Skin epidermis (tissue), 12 donors: Measurements from ENCODE around the gene FAM3C.
"Not testable (repeated sequence)": the region's sequence is repeated elsewhere in the genome, so short reads cannot be mapped to it uniquely, and the experiment has no call there.

Experiments used
- H3K27ac ChIP-seq, 21 experiments: fragments of 200-600 bp; sonication (generic) in 11 of 21; one replicate each; pipeline ENCODE4 v1.5.0; 2020; ENCODE audit warnings: mild to moderate bottlenecking in 3 of 21, inconsistent platforms in 2 of 21, moderate library complexity in 2 of 21
- H3K4me3 ChIP-seq, 7 experiments: fragments of 200-600 bp; sonication (generic) in 2 of 7; one replicate each; pipeline ENCODE4 v1.5.0; 2020; ENCODE audit warnings: inconsistent platforms in 2 of 7, mild to moderate bottlenecking in 2 of 7, moderate library complexity in 1 of 7

Gene FAM3C

GRCh38 chr7:121339082-121339481 lies 57.0 kb downstream of the FAM3C start:
- Histone ChIP-seq H3K4me3 (no peak overlapping the region), H3K27ac (no peak overlapping the region)

DNA sequence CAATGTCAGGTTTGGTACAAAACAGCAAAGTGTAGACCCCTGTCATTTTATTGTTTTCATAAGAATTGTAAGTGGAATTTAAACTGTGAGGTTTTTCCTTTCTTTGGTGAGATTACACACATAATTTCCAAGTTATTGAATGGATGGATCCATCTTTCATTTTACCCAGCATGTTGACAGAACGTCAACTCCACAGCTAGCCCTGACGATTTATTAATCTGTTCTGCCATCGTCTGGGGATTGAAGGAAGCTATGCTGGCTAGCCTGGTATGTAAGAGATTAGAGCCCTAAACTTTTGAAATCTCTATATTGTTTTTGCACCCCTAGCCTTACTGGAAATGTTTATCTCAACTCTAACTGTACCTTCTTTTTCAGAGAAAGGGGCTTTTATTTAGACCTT lies 58.7 kb downstream of the FAM3C start:
- no peak overlapping the region for H3K27ac ChIP-seq
- H3K4me3 ChIP-seq: no peak overlapping the region

GRCh38 chr7:121336579-121336978 lies 59.5 kb downstream of the FAM3C start:
- Histone ChIP-seq H3K27ac (no peak overlapping the region), H3K4me3 (no peak overlapping the region)

GRCh38 chr7:121334875-121335648 lies 61.0 kb downstream of the FAM3C start:
- Histone ChIP-seq H3K27ac (no peak overlapping the region), H3K4me3 (no peak overlapping the region)

DNA sequence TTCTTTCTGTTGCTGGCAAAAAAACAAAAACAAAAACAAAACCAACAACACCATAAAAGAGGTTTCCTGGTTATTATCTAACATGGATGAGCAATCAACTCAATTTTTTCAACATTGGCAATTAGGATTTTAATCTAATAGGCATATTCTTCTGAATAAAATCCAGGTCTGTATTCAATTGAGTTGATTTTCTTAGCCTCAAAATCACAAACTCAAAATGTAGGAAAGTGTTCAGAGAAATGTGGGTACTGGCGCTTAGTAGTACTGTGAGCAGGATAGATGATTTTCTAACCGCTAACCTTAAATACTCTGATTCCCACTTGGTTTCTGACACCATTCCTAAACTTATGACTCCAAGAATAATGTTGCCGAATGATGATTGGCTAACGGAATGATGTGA lies 61.7 kb downstream of the FAM3C start:
- no peak overlapping the region for H3K27ac ChIP-seq
- H3K4me3 ChIP-seq: no peak overlapping the region

DNA sequence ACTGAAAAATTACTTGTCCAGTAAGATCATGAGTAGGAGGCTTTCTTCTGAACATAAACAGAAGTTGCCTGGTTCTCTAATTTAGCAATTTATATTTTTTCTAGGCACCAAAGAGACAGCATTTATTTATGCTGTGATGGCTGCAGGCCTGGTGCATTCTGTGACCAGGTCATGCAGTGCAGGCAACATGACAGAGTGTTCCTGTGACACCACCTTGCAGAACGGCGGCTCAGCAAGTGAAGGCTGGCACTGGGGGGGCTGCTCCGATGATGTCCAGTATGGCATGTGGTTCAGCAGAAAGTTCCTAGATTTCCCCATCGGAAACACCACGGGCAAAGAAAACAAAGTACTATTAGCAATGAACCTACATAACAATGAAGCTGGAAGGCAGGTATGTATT lies 64.5 kb downstream of the FAM3C start:
- Histone ChIP-seq H3K4me3 (peak overlapping the region in 3 of 7 experiments; percentile 7 to 49 (median 30)), H3K27ac (no peak overlapping the region)

GRCh38 chr7:121331048-121331447 lies 65.1 kb downstream of the FAM3C start:
- Histone ChIP-seq H3K27ac (no peak overlapping the region), H3K4me3 (peak overlapping the region in 4 of 7 experiments; percentile 7 to 49 (median 30))

- peak overlapping the region; percentile 9 to 49 (median 33) for H3K4me3 ChIP-seq
- peak overlapping the region in 9 of 21 experiments; percentile 5 to 69 (median 49) for H3K27ac ChIP-seq
Measured at GRCh38 chr7:121330053-121330833, 65.9 kb downstream of the FAM3C start.

DNA sequence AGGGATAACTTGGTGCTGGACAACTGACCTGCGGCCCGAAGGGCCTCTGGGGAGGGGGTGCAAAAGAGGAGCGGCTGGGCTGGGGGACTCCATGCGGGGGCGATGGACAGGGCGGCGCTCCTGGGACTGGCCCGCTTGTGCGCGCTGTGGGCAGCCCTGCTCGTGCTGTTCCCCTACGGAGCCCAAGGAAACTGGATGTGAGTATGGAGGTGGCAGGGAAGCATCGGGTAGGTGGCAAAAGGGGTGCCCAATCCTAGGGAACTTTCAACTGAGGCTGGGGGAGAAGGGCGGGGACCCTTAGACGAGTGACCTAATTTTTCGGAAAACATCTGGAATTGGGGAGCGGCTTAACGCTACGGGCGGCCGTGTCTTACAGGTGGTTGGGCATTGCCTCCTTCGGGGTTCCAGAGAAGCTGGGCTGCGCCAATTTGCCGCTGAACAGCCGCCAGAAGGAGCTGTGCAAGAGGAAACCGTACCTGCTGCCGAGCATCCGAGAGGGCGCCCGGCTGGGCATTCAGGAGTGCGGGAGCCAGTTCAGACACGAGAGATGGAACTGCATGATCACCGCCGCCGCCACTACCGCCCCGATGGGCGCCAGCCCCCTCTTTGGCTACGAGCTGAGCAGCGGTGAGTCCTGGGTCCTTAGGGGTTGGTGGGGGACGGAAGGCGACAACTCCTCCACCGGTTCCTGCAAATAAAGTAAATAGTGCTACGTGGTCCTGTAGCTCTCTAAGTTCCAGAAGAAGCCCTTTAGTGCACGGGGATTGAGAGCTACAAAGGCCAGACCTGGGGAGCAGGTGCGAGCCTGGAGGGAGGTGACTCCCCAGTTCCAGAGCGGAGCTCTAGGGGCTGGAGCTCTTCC lies 66.7 kb downstream of the FAM3C start:
- Histone ChIP-seq H3K27ac (peak overlapping the region in 9 of 21 experiments; percentile 5 to 69 (median 49)), H3K4me3 (peak overlapping the region; percentile 9 to 49 (median 33))

- H3K27ac ChIP-seq: peak within 1 kb of the TSS in 9 of 21 experiments; percentile 5 to 69 (median 49)
- H3K4me3 ChIP-seq: peak within 1 kb of the TSS; percentile 9 to 49 (median 33)
Measured at GRCh38 chr7:121328508-121329190, 67.5 kb downstream of the FAM3C start, which contains the start of gene WNT16. WNT16 (plus strand) TSS chr7:121329000; CDS start chr7:121329293, 293 bp downstream.

- no peak overlapping the region for H3K4me3 ChIP-seq
- H3K27ac ChIP-seq: no peak overlapping the region
Measured at GRCh38 chr7:121327671-121328070, 68.4 kb downstream of the FAM3C start.

GRCh38 chr7:121323515-121324302 lies 72.4 kb downstream of the FAM3C start:
- H3K27ac ChIP-seq: no peak overlapping the region
- H3K4me3 ChIP-seq: no peak overlapping the region

- H3K27ac ChIP-seq: no peak overlapping the region
- H3K4me3 ChIP-seq: no peak overlapping the region
Measured at GRCh38 chr7:121322460-121322859, 73.6 kb downstream of the FAM3C start.

DNA sequence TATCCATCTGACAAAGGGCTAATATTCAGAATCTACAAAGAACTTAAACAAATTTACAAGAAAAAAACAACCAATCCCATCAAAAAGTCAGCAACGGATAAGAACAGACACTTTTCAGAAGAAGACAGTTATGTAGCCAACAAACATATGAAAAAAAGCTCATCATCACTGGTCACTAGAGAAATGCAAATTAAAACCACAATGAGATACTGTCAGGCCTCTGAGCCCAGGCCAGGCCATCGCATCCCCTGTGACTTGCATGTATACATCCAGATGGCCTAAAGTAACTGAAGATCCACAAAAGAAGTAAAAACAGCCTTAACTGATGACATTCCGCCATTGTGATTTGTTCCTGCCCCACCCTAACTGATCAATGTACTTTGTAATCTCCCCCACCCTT lies 80.9 kb downstream of the FAM3C start:
- H3K27ac ChIP-seq, H3K4me3 ChIP-seq: not testable (repeated sequence)

DNA sequence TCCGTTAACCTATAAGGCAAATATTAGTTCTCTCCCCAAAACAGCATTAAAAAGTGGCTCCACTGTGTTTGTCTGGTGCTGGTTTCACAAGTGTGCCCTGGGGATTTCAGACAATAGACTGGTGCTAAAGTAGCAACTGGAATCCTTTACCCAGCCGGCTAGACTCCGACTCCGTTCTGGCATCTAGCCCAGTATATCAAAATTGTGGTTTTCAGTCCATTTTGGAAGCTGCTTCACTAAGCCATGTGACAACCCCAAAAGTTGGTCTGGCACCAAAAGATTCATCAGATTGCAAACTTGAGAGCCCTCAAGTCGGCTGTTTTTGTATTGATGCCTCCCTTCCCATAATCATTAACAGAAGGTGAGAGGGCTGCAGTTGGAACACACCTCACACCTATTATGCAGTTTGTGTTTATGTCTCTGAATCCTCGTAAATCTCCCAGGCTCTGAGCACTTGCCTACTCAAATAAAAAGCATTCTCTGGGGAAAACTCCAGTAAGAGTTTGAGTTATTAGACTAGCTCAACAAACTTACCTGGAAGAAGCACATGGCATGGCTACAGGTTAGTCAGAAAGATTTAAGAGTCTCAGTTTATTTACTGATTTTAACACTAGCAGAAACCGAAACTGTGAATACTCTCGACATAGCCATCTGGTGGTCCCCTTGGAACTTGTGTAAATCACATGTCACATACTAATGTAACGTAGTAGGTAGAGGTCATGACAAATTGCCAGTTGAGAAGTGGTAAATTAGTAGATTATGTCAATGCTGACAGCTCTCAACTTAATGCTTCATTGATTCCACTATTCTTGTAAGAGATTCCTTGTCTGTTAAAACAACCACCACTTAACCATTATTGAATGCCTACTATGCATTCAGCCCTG lies 82.1 kb downstream of the FAM3C start:
- Histone ChIP-seq H3K4me3 (no peak overlapping the region), H3K27ac (peak overlapping the region in 13 of 21 experiments; percentile 23 to 77 (median 57))

DNA sequence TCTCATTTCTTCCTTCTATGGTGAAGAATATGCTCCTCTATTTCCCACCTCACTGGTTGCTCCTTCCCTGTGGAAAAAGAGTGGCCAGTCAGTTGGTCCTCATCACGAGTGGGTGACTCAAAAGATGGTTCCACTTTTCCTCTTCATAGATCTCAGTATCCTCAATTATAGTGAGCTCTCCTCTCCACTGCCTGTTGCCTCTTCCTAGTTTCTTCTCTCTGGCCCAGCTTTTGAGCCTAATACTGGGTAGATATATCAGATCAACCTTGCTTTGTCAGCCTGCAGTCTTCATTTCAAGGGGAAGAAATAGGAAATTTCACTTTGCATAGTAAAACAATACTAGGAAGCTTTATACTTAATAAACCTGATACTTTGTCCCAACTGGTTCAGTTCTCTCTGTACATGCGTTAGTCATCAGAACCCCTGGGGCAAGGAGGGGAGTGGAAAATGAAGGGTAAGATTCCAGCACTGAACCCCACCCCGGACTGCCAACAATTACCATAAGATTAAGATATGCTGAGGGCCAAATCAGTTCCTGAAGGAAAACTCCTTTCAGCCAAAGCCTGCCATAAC lies 82.8 kb downstream of the FAM3C start:
- H3K27ac ChIP-seq: peak overlapping the region in 17 of 21 experiments; percentile 23 to 77 (median 56)
- H3K4me3 ChIP-seq: no peak overlapping the region

DNA sequence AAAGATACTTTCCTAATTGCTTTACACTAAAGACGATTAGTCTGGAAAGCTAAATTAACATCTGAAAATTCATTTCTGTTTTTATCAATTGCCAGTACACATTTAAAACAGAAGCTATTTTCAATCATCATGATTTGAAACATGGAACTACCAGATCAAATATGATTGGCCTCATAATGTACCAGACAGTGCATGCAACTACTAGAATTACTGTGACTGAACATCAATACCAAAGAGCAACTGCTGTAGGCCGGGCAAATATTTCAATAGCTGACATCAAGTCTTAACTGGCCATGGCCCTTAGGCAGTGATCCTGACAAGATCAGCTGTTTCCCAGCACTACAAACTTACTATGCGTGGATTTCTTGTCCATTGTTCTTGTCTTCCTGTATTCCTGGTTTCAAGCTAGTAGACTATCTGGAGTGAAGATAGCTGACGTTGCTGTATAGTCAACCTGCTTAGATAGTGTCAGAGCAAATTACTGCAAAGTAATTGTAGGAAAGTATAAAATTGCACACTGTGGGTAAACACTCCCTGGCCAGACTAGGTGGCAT lies 89.0 kb downstream of the FAM3C start:
- Histone ChIP-seq H3K4me3 (no peak overlapping the region), H3K27ac (peak overlapping the region in 10 of 21 experiments; percentile 1 to 66 (median 22))
